Activated CD4-positive, alpha-beta T cell treated with anti-CD3 and anti-CD28 coated beads, Interleukin-2, amount 10 ng/mL, durations not matched to agents 7 days and 5 days (primary cell): ENCODE data around the gene PLCH1. TPM values are rescaled to one million over a fixed set of nuclear protein-coding genes. Genes with fewer than 3 reads are reported as not detected.

ENCODE experiments used
- CTCF ChIA-PET: fragments of 350-600 bp; sonication (Branson Sonifier 250); formaldehyde crosslinking; loops from one replicate; lab custom pipeline; 2021; ENCODE audit warnings: antibody characterized with exemption; lab: Charles Lee
- POLR2A ChIA-PET: fragments of 350-600 bp; sonication (Branson Sonifier 250); formaldehyde crosslinking; loops from one replicate; lab custom pipeline; 2021; ENCODE audit warnings: antibody characterized with exemption; lab: Charles Lee
- DNase-seq: peaks from one replicate; pipeline ENCODE4 v3.0.0-alpha.2; 2020
- H3K27ac Mint-ChIP-seq: one replicate; pipeline ENCODE4 v1.8.0; 2021; ENCODE audit warnings: mild to moderate bottlenecking, moderate library complexity, mixed read lengths
- H3K27me3 Mint-ChIP-seq: one replicate; pipeline ENCODE4 v1.8.0; 2021; ENCODE audit warnings: mixed read lengths
- H3K36me3 Mint-ChIP-seq: one replicate; pipeline ENCODE4 v1.8.0; 2021; ENCODE audit warnings: low read depth, mixed read lengths
- H3K4me1 Mint-ChIP-seq: one replicate; pipeline ENCODE4 v1.8.0; 2021; ENCODE audit warnings: mixed read lengths
- H3K4me3 Mint-ChIP-seq: one replicate; pipeline ENCODE4 v1.8.0; 2021; ENCODE audit warnings: mild to moderate bottlenecking, moderate library complexity, mixed read lengths
- H3K9me3 Mint-ChIP-seq: one replicate; pipeline ENCODE4 v1.8.0; 2021; ENCODE audit warnings: mixed read lengths
- total RNA-seq, 2 experiments: library from RNA; stranded (reverse); gene quantifications; one replicate each; pipeline ENCODE4 v1.2.3, GENCODE V29; 2021

Gene PLCH1
- total RNA-seq, 2 experiments from 2014 or later, result 0.37 TPM

DNA sequence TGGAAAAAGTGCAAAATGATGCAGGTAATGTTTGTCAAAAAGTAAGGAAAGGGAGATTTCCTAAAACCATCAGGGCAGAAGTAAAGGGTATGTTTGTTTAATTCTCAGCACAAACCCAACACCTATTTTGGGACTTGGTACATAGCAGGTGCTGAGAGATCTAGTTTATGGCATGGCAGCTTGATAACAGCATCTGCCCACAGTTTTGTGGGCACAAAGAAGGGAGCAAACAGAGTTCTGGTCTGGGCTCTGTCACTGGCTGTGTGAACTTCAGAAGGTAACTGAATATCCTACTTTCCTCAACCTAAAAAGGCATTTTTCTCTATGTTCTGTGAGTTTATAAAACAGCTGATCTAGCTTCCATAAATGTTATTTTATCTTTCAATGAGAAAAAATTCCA, 141.6 kb downstream of the PLCH1 start:
- H3K9me3 Mint-ChIP-seq, result no peaks in the 10 kb centered on the region
- peaks cover 10% of the 10 kb centered on the region for H3K27me3 Mint-ChIP-seq
- DNase-seq, result no peak
- ChIA-PET POLR2A (no interaction called here), CTCF (no interaction called here)
- H3K36me3 Mint-ChIP-seq, result no peaks in the 10 kb centered on the region
- H3K4me3 Mint-ChIP-seq, result no peak overlapping the region
- H3K27ac Mint-ChIP-seq, result no peak overlapping the region
- H3K4me1 Mint-ChIP-seq, result no peaks in the 10 kb centered on the region

DNA sequence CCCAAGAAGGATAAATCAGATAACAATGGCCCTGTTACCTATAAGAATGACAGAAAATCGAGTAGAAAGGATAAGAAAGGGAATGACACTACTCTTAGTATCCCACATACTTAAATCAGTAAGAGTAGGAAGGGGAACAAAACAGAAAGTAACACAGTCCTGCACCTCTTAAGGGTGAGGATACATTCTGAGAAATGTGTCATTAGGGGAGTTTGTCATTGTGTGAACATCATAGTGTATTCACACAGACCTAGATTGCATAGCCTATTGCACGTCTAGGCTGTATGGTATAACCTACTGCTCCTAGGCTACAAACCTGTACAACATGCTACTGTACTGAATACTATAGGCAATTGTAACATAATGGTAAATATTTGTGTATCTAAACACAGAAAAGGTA, 142.6 kb downstream of the PLCH1 start:
- ChIA-PET POLR2A (no interaction called here), CTCF (no interaction called here)

DNA sequence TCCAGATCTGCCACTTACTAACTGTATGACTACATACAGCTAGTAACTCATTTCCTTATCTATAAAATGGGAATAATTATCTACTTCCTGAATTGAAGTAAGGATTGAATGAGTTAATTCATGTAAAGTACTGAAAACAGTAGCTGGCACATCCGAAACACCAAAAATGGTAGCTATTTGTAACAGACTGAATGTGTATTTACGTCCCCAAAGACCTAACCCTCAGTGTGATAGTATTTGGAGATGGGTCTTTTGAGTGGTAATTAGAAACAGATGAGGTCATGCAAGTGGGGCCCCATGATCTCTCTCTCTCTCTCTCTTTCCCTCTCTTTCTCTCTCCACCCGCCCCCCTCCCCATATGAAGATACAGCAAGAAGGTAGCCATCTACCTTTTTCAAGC, 146.2 kb downstream of the PLCH1 start:
- ChIA-PET POLR2A (no interaction called here), CTCF (interaction anchor here (1.0 kb wide), 1 partner anchor 25 kb away, joined by 3 read pairs; no protein-coding TSS in a partner anchor)
- no peak overlapping the region for H3K4me3 Mint-ChIP-seq
- no peaks in the 10 kb centered on the region for H3K9me3 Mint-ChIP-seq
- H3K27me3 Mint-ChIP-seq, result peaks cover 9% of the 10 kb centered on the region
- H3K4me1 Mint-ChIP-seq, result no peaks in the 10 kb centered on the region
- DNase-seq, result no peak
- no peaks in the 10 kb centered on the region for H3K36me3 Mint-ChIP-seq
- H3K27ac Mint-ChIP-seq, result no peak overlapping the region

More for the DNA sequence above, 142.6 kb downstream of the PLCH1 start:
- no peak overlapping the region for H3K4me3 Mint-ChIP-seq
- peaks cover 12% of the 10 kb centered on the region for H3K27me3 Mint-ChIP-seq
- H3K27ac Mint-ChIP-seq, result no peak overlapping the region
- no peaks in the 10 kb centered on the region for H3K9me3 Mint-ChIP-seq
- DNase-seq, result no peak
- H3K36me3 Mint-ChIP-seq, result no peaks in the 10 kb centered on the region
- no peaks in the 10 kb centered on the region for H3K4me1 Mint-ChIP-seq

DNA sequence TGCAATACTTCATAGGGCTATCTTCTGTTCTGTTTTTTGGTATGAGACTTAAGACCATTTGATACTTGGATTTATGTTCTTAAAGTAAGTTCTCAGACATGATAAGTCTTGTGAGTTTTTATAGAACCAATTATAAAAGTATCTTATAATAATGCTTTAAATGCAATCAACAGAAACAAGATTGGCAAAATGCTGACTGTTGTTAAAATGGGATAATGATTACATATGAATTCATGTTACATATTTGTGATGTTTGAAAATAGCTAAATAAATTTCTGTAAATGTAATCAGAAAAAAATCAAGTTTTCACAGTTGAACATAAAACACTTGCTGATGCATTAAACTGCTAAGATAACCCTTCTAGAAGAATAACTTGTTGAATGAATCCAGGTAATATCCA, 148.3 kb downstream of the PLCH1 start:
- ChIA-PET POLR2A (no interaction called here), CTCF (no interaction called here)
- no peak for DNase-seq
- Mint-ChIP-seq H3K4me1 (no peaks in the 10 kb centered on the region), H3K9me3 (no peaks in the 10 kb centered on the region), H3K27ac (no peak overlapping the region), H3K36me3 (no peaks in the 10 kb centered on the region), H3K4me3 (no peak overlapping the region), H3K27me3 (peaks cover 9% of the 10 kb centered on the region)

DNA sequence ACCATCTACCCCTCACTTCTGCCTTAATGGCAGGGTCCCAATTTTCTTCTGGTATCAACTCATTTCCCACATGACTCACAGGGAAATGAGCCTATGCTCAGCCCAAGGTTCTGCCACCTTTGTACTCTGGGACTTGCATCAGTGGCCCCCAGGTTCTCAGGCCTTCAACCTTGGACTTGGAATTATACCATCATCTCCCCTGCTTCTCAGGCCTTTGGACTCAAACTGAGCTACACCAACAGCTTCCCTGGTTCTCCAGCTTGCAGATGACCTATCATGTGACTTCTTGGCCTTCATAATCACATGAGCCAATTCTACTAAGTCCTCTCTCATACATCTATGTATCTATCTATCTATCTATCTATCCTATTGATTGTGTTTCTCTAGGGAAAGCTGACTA, 149.5 kb downstream of the PLCH1 start:
- Mint-ChIP-seq H3K9me3 (no peaks in the 10 kb centered on the region), H3K27ac (no peak overlapping the region), H3K4me3 (no peak overlapping the region), H3K27me3 (peaks cover 9% of the 10 kb centered on the region), H3K36me3 (no peaks in the 10 kb centered on the region), H3K4me1 (no peaks in the 10 kb centered on the region)
- no peak for DNase-seq
- CTCF ChIA-PET, result no interaction called here
- POLR2A ChIA-PET, result no interaction called here

DNA sequence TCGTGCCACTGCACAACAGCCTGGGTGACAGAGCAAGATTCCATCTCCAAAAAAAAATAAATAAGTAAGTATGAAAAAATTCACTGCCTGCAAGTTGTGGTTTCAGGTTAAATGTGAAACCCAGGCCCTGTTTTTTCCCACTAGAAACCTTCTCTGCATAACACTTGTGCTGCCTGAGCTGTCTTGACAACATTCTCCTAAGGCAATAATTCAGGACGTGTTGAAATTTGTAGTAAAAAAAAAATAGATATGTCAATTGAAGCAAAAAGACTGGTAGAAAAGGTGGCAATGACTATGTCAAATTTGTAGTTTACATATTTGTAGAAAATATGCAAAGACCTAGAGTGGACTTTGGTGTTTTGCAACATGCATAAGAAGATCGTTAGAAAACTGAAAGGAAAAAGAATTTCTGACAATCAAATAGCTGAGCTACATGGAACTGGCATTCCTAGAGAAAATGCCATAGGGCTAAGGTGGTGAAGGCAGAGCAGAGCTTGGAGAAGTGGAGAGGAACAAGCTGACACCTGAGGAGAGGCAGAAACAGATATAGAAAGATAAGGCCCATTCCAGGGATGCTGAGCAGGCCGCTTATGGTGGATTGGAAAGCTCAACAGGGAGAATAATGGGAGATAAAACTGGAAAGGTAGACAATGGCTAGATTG, 150.2 kb downstream of the PLCH1 start:
- POLR2A ChIA-PET, result no interaction called here
- CTCF ChIA-PET, result no interaction called here
- Mint-ChIP-seq H3K4me1 (no peaks in the 10 kb centered on the region), H3K9me3 (no peaks in the 10 kb centered on the region), H3K36me3 (no peaks in the 10 kb centered on the region), H3K4me3 (no peak overlapping the region), H3K27me3 (peaks cover 5% of the 10 kb centered on the region), H3K27ac (no peak overlapping the region)
- DNase-seq, result no peak

DNA sequence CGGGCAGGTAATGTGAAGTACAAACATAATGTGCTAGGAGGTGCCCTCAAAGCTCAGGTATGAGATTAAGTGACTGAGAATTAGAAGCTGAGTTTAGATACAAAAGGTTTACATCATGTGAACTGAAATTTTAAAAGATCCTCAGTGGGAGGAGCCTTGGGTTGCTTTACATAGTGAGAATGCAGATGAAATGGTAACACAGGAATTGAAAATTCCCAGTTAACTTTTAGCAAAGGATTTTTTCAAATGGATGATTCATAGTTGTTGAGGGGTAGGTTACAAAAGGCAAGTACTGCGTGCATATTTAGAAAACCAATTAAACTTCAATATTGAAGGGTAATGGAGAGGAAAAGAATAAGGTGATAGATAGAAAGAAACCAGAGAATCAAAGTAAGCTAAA, 157.3 kb downstream of the PLCH1 start:
- H3K9me3 Mint-ChIP-seq, result no peaks in the 10 kb centered on the region
- no peak for DNase-seq
- no peak overlapping the region for H3K4me3 Mint-ChIP-seq
- no peaks in the 10 kb centered on the region for H3K4me1 Mint-ChIP-seq
- no peak overlapping the region for H3K27ac Mint-ChIP-seq
- POLR2A ChIA-PET, result no interaction called here
- peaks cover 9% of the 10 kb centered on the region for H3K27me3 Mint-ChIP-seq
- no peaks in the 10 kb centered on the region for H3K36me3 Mint-ChIP-seq
- CTCF ChIA-PET, result no interaction called here

DNA sequence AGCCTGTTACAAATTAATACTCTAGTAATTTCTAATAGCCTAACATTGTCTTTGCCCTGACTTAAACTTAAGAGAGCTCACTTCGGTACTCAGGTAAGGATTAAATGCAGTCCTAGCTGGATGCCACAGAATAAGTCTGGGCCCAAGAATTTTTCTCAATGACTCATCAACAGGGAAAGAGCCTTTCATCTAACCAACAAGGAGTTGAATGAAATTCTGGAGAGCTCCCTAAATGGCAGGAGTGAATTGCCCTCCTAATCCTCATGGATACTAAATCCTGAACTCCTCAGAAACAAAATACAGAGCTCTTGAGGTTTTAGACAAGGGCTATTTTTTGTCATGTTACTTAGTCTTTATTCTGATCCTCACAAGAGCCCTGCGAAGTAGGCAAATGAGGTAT, 159.5 kb downstream of the PLCH1 start:
- ChIA-PET CTCF (interaction anchor here (0.6 kb wide), 1 partner anchor 182 kb away, joined by 7 read pairs; no protein-coding TSS in a partner anchor), POLR2A (no interaction called here)
- peaks cover 2% of the 10 kb centered on the region for H3K4me1 Mint-ChIP-seq
- H3K36me3 Mint-ChIP-seq, result no peaks in the 10 kb centered on the region
- no peak for DNase-seq
- H3K4me3 Mint-ChIP-seq, result no peak overlapping the region
- H3K9me3 Mint-ChIP-seq, result no peaks in the 10 kb centered on the region
- no peak overlapping the region for H3K27ac Mint-ChIP-seq
- peaks cover 11% of the 10 kb centered on the region for H3K27me3 Mint-ChIP-seq

DNA sequence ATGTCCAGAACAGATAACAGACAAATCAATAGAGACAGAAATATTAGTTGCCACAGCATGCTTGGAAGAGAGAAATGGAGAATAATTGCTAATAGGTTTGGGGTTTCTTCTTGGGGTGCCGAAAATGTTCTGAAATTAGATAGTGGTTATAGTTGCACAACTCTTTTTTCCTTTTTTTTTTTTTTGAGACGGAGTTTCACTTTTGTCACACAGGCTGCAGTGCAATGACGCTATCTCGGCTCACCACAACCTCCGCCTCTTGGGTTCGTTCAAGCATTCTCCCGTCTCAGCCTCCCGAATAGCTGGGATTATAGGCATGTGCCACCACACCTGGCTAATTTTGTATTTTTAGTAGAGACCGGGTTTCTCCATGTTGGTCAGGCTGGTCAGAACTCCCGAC, 163.3 kb downstream of the PLCH1 start:
- Mint-ChIP-seq H3K4me3 (no peak overlapping the region), H3K36me3 (no peaks in the 10 kb centered on the region), H3K27me3 (peaks cover 15% of the 10 kb centered on the region), H3K9me3 (no peaks in the 10 kb centered on the region), H3K27ac (no peak overlapping the region), H3K4me1 (peaks cover 2% of the 10 kb centered on the region)
- POLR2A ChIA-PET, result no interaction called here
- DNase-seq, result peak; percentile 8
- CTCF ChIA-PET, result interaction anchor here (0.7 kb wide), 2 partner anchors 13 to 256 kb away, joined by 3 read pairs; no protein-coding TSS in a partner anchor

DNA sequence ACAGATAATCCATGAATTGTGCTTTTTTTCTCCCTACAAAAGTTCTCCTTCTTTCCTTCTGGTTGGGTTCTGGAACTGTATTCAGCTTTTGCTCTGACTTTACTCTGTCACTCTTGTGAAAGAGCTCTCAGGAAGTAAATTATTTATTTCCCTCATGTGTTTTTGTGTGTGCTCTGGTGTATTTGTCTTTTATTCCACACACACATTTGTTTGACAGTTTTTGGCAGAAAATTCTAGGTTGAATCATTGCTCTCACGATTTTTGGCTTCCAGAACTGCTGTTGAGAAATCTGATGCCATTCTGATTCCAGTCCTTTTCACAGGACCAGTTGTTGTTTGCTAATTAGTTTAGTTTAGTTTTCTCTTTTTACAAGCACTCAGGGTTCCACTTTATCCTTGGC, 172.8 kb downstream of the PLCH1 start:
- no peaks in the 10 kb centered on the region for H3K36me3 Mint-ChIP-seq
- H3K4me1 Mint-ChIP-seq, result no peaks in the 10 kb centered on the region
- DNase-seq, result no peak
- no peak overlapping the region for H3K4me3 Mint-ChIP-seq
- H3K9me3 Mint-ChIP-seq, result no peaks in the 10 kb centered on the region
- peaks cover 5% of the 10 kb centered on the region for H3K27me3 Mint-ChIP-seq
- H3K27ac Mint-ChIP-seq, result no peak overlapping the region
- ChIA-PET CTCF (no interaction called here), POLR2A (no interaction called here)

DNA sequence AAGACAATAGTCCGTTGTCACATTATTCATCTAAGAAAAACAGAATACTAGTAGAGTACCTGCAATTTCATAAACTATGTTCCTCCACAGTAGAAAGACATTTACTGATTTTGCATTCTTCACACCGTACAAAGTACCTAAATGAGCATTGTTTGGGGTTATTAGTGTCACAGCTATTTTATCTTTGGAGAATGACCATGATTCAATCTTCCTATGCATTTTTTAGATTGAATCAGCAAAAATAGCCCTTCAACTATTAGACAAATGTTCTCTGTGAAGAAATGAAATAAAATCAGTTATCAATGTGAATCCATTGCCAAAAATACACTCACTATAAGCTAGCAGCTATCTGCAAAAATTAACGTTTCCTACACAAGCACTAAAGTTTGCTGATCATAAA, 176.6 kb downstream of the PLCH1 start:
- H3K4me3 Mint-ChIP-seq, result no peak overlapping the region
- POLR2A ChIA-PET, result no interaction called here
- no peak overlapping the region for H3K27ac Mint-ChIP-seq
- peaks cover 5% of the 10 kb centered on the region for H3K27me3 Mint-ChIP-seq
- no peaks in the 10 kb centered on the region for H3K9me3 Mint-ChIP-seq
- CTCF ChIA-PET, result interaction anchor here (0.9 kb wide), 1 partner anchor 14 kb away, joined by 3 read pairs; no protein-coding TSS in a partner anchor
- no peaks in the 10 kb centered on the region for H3K4me1 Mint-ChIP-seq
- DNase-seq, result no peak
- H3K36me3 Mint-ChIP-seq, result no peaks in the 10 kb centered on the region

DNA sequence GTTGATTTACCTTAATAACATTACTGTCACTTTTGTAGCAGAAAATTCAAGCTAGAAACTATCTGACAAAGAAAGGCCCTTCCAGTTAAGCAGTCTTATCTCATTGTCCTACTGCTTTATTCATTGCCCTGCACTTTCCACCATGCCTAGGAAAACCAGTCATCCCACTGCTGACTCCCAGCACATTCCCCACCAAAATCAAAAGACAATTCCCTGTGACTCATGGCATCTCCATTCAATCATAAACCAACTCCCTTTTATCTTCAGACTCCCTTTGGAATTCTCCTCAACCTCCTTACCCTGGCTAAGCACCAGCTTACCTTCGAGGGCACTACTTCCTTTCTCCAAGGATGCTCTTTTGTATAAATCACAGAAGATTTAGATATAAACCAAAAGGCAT, 184.3 kb downstream of the PLCH1 start:
- Mint-ChIP-seq H3K36me3 (no peaks in the 10 kb centered on the region), H3K9me3 (no peaks in the 10 kb centered on the region), H3K27me3 (no peaks in the 10 kb centered on the region), H3K4me3 (no peak overlapping the region), H3K27ac (no peak overlapping the region), H3K4me1 (peaks cover 6% of the 10 kb centered on the region)
- ChIA-PET CTCF (no interaction called here), POLR2A (no interaction called here)
- DNase-seq, result no peak

DNA sequence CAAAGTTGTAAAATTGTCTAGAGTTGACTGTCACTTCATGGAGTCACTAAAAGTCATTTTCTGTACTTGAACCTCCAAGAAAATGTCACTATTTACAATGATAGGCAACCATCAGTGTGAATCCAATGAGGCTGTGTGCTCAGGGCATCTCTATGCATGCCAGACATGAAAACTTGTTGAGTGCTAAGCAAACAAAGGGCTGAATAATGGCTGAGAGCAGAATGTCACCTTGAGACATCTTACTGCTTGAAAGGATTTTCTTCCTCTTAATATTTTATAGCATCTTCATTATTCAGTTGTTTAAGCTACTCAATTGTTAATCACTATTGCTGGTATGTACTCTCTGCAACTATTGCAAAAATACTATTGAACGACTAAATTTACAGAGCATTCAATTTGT, 184.7 kb downstream of the PLCH1 start:
- H3K27ac Mint-ChIP-seq, result no peak overlapping the region
- DNase-seq, result no peak
- ChIA-PET POLR2A (no interaction called here), CTCF (no interaction called here)
- no peaks in the 10 kb centered on the region for H3K36me3 Mint-ChIP-seq
- H3K27me3 Mint-ChIP-seq, result no peaks in the 10 kb centered on the region
- H3K9me3 Mint-ChIP-seq, result no peaks in the 10 kb centered on the region
- peaks cover 11% of the 10 kb centered on the region for H3K4me1 Mint-ChIP-seq
- H3K4me3 Mint-ChIP-seq, result no peak overlapping the region

DNA sequence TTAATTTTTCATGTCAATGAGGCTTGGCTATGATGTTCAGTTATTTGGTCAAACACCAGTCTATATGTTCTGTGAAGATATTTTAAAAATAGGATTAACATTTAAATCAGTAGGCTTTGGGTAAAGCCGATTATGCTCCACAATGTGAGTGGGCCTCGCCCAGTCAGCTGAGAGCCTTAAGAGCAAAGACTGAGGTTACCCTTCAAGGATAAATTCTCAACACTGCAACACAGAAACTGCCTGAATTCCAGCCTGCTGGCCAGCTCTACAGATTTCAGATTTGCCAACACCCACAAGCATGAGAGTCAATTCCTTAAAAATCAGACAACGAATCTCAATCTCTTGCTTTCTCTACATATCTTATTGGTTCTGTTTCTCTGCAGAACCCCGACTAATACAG, 188.3 kb downstream of the PLCH1 start:
- H3K4me3 Mint-ChIP-seq, result no peak overlapping the region
- no peaks in the 10 kb centered on the region for H3K9me3 Mint-ChIP-seq
- H3K27ac Mint-ChIP-seq, result no peak overlapping the region
- H3K36me3 Mint-ChIP-seq, result no peaks in the 10 kb centered on the region
- ChIA-PET POLR2A (no interaction called here), CTCF (no interaction called here)
- peaks cover 30% of the 10 kb centered on the region for H3K4me1 Mint-ChIP-seq
- no peaks in the 10 kb centered on the region for H3K27me3 Mint-ChIP-seq
- no peak for DNase-seq
